OCI-LY1 (cell line): Measurements from ENCODE around the gene DNASE2.
"Not testable (repeated sequence)": the region's sequence is repeated elsewhere in the genome, so short reads cannot be mapped to it uniquely, and the experiment has no call there.

Experiments
- CTCF ChIP-seq: fragments of 200-600 bp; sonication (generic), shearing (Covaris generic); IDR thresholded peaks from 2 replicates; pipeline ENCODE4 v1.5.1; 2017; ENCODE audit warnings: mild to moderate bottlenecking, antibody characterized with exemption, low read length, moderate library complexity, mixed read lengths
- EZH2 ChIP-seq: fragments of 200-600 bp; sonication (generic), shearing (Covaris generic); IDR thresholded peaks from 2 replicates; pipeline ENCODE4 v1.8.0; 2017; ENCODE audit warnings: borderline replicate concordance, mixed run types, mild to moderate bottlenecking, antibody characterized with exemption, low read length, moderate library complexity, mixed read lengths

- not testable (repeated sequence) for TF ChIP-seq CTCF, EZH2
Measured at GRCh38 chr19:12846613-12847012, 34.6 kb downstream of the DNASE2 start.
